Activated naive CD4-positive, alpha-beta T cell treated with anti-CD3 and anti-CD28 coated beads for 36 hours (primary cell): Measurements from ENCODE around the gene ANKRD18A. TPM values are rescaled to one million over a fixed set of nuclear protein-coding genes. Genes with fewer than 3 reads are reported as not detected.

ENCODE experiments used
- CTCF ChIA-PET: fragments of 350-600 bp; sonication (Branson Sonifier 250); formaldehyde crosslinking; loops from one replicate; lab custom pipeline; 2021; ENCODE audit warnings: antibody characterized with exemption; lab: Charles Lee
- DNase-seq: peaks from one replicate; pipeline ENCODE4 v3.0.0-alpha.2; 2020
- H3K27ac Mint-ChIP-seq: one replicate; pipeline ENCODE4 v1.8.0; 2021; ENCODE audit warnings: mild to moderate bottlenecking, mixed read lengths
- H3K27me3 Mint-ChIP-seq: one replicate; pipeline ENCODE4 v1.8.0; 2021; ENCODE audit warnings: low read depth, mixed read lengths
- H3K36me3 Mint-ChIP-seq: one replicate; pipeline ENCODE4 v1.8.0; 2021; ENCODE audit warnings: low read depth, mixed read lengths
- H3K4me1 Mint-ChIP-seq: one replicate; pipeline ENCODE4 v1.8.0; 2021; ENCODE audit warnings: low read depth, mixed read lengths
- H3K4me3 Mint-ChIP-seq: one replicate; pipeline ENCODE4 v1.8.0; 2021; ENCODE audit warnings: mild to moderate bottlenecking, moderate library complexity, mixed read lengths
- H3K9me3 Mint-ChIP-seq: one replicate; pipeline ENCODE4 v1.8.0; 2021; ENCODE audit warnings: mixed read lengths
- intact Hi-C: fragments of 100-400 bp; cut with micrococcal nuclease; formaldehyde crosslinking; loops from one replicate; pipeline ENCODE4 v1.15.1; 2023
- total RNA-seq, 2 experiments: library from RNA; stranded (reverse); gene quantifications; one replicate each; pipeline ENCODE4 v1.2.3, GENCODE V29; 2021

ANKRD18A gene
- total RNA-seq, result 1 to 10 TPM; 6.1 to 8.1 TPM

DNA sequence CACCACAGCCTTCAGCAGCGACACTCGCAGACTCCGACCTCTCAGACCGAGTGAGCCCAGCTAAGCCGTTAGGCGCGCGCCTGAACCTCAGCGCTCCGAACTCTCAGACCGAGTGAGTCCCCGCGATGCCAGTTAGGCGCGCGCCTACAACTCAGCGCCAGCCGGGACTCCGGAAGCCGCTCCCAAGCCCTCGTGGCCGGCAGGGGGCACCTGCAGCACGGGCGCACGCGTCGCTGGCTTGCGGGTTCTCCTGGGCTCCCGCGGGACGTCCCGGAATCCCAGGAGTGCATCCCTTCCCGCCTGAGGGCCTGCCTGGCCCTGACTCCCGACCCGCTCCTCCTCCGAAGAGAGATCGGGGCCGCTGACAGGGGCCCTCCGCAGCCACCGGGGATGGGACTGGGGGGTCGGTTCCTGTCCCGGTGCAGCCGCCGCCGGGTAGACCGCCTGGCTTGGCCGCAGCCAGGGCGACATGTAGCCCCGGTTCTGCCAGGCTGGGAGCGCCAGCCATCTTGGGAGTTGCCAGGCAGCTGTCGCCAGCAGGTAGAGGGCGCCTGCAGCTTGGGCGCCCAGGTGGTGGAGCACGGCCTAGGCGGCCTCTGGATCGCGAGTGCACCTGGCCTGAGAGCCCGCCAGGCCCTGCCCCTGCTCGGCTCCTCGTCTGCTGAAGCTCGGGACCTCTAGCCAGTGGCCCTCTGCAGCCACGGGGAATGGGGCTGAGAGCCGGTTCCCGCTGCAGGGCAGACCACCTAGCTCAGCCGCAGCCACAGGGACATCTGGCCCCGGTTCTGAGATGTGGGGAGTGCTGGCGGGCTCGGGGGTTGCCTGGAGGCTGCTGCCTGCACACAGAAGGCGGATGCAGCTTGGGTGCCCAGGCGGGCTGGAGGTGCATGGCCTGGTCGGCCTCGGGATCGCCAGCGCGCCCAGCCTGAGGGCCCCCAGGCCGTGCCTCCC, at the start of gene ANKRD18A:
Gene ANKRD18A (minus strand): TSS at position 114 of the 951 bp plus-strand sequence. CDS start 311 bp downstream, outside the sequence.
- peaks cover 11% of the 10 kb centered on the region for H3K4me1 Mint-ChIP-seq
- peaks cover 8% of the 10 kb centered on the region for H3K36me3 Mint-ChIP-seq
- peak within 1 kb of the TSS; percentile 90 for H3K27ac Mint-ChIP-seq
- intact Hi-C loops, result loop anchor here (5.0 kb wide), 2 partner anchors 87 to 553 kb away; partner anchors contain the start of gene SHB
- CTCF ChIA-PET, result interaction anchor here (0.6 to 1.6 kb wide), 5 partner anchors 14 to 803 kb away, joined by 3 to 4 read pairs (median 3); no protein-coding TSS in a partner anchor
- H3K4me3 Mint-ChIP-seq, result peak within 1 kb of the TSS; percentile 92
- H3K9me3 Mint-ChIP-seq, result peaks cover 3% of the 10 kb centered on the region
- peak; percentile 87 for DNase-seq
- peaks cover 11% of the 10 kb centered on the region for H3K27me3 Mint-ChIP-seq

DNA sequence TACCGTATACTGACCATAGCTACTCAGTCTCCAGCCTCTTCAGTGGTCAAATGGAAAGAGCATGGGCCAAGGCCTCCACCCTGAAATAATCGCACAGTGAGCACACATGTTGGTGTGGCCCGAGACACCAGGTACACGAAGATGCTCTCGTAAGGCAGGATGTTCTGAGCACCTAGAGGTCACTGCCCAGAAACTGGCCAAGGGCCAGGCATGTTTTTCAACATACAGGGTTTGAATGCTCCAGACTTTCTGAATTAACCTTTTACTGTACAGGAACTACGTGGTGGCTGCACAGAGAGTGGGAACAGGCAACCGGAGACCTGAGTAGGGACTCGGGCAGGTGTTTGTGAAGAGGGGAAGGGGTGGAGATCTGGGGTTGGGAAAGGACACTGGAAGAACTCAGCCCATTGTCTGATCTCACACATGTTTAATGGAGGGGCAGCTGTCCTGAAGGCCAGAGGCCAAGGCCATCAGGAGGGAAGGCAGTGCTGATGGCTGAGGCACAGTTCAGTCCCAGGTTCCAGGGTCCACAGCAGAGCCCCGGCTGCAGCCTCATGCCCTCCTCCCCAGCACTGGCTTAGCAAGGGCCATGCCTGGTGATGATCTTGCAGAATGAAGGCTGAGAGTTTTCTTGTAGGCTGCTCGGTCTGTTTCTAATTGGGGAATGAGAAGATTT, 48.5 kb upstream of the ANKRD18A start:
- CTCF ChIA-PET, result interaction anchor here (0.5 kb wide), 1 partner anchor 25 kb away, joined by 4 read pairs; no protein-coding TSS in a partner anchor
- Mint-ChIP-seq H3K27ac (no peak overlapping the region), H3K36me3 (no peaks in the 10 kb centered on the region), H3K4me3 (no peak overlapping the region), H3K9me3 (peaks cover 2% of the 10 kb centered on the region), H3K4me1 (peaks cover 3% of the 10 kb centered on the region), H3K27me3 (no peaks in the 10 kb centered on the region)
- DNase-seq, result no peak
- intact Hi-C loops, result no loop called here

DNA sequence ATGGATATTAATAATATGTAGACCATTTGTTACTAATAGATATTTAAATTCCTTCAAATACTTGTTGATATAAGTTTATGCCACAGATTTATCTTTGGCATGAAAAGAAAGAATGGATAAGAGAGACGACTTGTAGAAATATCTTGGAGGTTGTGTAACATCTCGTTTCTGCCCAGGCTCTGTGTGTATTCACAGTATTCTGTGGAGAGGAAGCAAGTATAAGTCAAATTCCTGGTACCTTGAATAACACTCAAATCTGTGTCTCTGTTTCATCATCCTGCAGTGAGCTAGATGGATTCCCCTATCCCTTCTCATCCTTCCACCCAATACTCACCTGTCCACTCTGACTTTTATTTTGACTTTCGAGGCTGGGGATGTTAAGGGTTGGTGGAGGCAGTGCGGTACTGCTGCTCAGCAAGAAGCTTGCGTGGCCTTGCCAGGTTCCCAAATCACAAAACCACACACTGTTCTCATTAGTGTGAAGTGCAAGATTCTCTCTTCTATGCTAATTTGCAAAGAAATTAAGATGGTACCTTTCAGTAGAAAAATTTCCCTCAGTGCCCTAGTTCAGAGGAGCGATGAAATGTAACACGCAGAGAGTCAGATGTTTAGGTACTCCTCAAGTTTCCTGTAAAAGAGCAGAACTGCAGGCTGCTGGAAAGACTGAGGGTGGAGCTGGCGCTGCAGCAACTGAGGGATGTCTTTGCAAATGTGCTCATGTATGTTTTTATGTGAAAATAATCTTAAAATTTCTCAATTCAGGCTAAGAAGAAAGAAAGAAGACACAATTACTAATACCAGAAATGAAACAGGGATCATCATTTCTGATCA, 42.6 kb upstream of the ANKRD18A start:
- H3K27ac Mint-ChIP-seq, result no peak overlapping the region
- DNase-seq, result no peak
- H3K9me3 Mint-ChIP-seq, result peaks cover 2% of the 10 kb centered on the region
- no peaks in the 10 kb centered on the region for H3K4me1 Mint-ChIP-seq
- intact Hi-C loops, result no loop called here
- H3K27me3 Mint-ChIP-seq, result peaks cover 9% of the 10 kb centered on the region
- H3K36me3 Mint-ChIP-seq, result no peaks in the 10 kb centered on the region
- no peak overlapping the region for H3K4me3 Mint-ChIP-seq
- CTCF ChIA-PET, result no interaction called here

DNA sequence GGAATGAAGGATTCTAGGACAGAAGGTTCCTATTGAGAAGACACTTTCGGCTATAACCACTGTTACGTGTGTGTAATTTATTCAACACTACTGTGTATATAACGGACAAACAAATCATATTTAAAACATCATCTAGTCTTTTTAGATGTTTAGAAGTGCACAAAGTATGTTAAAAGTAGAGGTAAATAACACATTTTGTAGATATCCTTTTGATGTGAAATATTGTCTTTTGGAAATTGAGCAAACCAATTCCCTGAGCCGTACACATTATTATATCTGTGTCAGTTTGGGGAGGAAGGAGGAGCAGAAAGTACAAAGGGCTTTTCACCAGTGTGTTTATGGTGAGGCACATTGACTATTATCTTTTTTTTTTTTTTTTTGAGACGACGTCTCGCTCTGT, 39.1 kb upstream of the ANKRD18A start:
- H3K9me3 Mint-ChIP-seq, result peaks cover under 1% of the 10 kb centered on the region
- H3K4me1 Mint-ChIP-seq, result no peaks in the 10 kb centered on the region
- no peak overlapping the region for H3K4me3 Mint-ChIP-seq
- CTCF ChIA-PET, result interaction anchor here (1.6 kb wide), 1 partner anchor 13 kb away, joined by 5 read pairs; no protein-coding TSS in a partner anchor
- DNase-seq, result no peak
- H3K27ac Mint-ChIP-seq, result no peak overlapping the region
- intact Hi-C loops, result no loop called here
- no peaks in the 10 kb centered on the region for H3K36me3 Mint-ChIP-seq
- H3K27me3 Mint-ChIP-seq, result peaks cover 20% of the 10 kb centered on the region

DNA sequence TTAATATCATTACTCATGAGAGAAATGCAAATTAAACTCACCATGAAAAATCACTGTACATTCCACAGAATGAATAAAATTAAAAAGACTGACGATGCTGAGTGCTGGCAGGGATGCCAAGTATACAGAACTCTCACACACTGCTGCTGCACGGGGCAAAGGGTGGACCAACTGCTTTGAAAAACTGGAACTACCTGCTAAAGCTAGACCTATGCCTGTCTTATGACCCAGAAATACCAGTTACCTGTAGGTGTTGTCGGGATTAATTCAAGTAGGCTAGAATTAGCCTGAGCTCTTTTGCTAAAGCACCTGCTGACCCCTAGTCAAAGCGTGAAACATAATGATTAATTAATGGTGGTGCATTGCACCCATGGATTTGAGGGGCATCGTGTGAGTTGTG, 36.5 kb upstream of the ANKRD18A start:
- CTCF ChIA-PET, result no interaction called here
- no peaks in the 10 kb centered on the region for H3K4me1 Mint-ChIP-seq
- peaks cover 14% of the 10 kb centered on the region for H3K27me3 Mint-ChIP-seq
- H3K9me3 Mint-ChIP-seq, result no peaks in the 10 kb centered on the region
- DNase-seq, result no peak
- H3K27ac Mint-ChIP-seq, result no peak overlapping the region
- H3K4me3 Mint-ChIP-seq, result no peak overlapping the region
- no peaks in the 10 kb centered on the region for H3K36me3 Mint-ChIP-seq
- intact Hi-C loops, result no loop called here

DNA sequence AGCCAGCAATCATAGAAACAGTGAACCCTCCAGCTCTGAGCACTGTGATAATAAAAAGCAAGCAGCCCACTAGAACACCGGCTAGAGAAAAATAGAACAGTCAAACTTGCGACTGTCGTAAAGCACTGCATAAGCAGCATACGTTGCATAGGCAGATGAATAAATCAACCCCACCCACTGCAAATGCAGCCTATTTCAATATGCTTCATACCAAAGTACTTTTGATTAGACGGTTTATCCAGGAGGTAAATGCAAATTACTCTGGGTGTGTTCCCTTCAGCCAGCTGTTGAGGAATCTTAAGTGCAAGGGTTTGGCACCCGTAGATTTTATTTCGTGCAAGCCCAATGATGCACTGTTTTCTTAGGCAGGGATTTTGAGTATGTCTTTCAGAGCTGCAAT, 32.1 kb upstream of the ANKRD18A start:
- H3K4me3 Mint-ChIP-seq, result no peak overlapping the region
- no peaks in the 10 kb centered on the region for H3K36me3 Mint-ChIP-seq
- no peaks in the 10 kb centered on the region for H3K4me1 Mint-ChIP-seq
- peaks cover 8% of the 10 kb centered on the region for H3K27me3 Mint-ChIP-seq
- DNase-seq, result no peak
- CTCF ChIA-PET, result no interaction called here
- H3K9me3 Mint-ChIP-seq, result no peaks in the 10 kb centered on the region
- H3K27ac Mint-ChIP-seq, result no peak overlapping the region
- intact Hi-C loops, result no loop called here

DNA sequence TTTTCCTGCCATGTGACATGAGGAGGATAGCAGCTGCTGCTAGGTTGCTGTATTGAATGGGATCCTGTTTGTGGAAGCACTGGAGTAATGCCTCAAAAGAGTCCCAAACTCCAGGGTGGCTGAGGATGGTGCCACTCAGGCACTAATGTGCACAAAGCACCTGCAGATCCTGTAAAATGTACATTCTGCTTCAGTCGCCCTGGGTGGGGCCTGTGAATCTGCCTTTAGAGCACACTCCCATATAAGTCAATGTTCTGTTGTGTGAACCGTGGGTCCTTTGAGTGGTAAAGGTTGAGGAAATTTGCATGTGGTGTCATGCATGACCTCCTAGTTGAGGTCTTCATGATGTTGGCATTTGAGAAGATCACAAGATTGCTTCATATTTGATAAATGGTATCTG, 31.6 kb upstream of the ANKRD18A start:
- Mint-ChIP-seq H3K36me3 (no peaks in the 10 kb centered on the region), H3K27me3 (peaks cover 6% of the 10 kb centered on the region), H3K4me1 (no peaks in the 10 kb centered on the region), H3K9me3 (no peaks in the 10 kb centered on the region), H3K4me3 (no peak overlapping the region), H3K27ac (no peak overlapping the region)
- no peak for DNase-seq
- CTCF ChIA-PET, result no interaction called here
- intact Hi-C loops, result no loop called here

DNA sequence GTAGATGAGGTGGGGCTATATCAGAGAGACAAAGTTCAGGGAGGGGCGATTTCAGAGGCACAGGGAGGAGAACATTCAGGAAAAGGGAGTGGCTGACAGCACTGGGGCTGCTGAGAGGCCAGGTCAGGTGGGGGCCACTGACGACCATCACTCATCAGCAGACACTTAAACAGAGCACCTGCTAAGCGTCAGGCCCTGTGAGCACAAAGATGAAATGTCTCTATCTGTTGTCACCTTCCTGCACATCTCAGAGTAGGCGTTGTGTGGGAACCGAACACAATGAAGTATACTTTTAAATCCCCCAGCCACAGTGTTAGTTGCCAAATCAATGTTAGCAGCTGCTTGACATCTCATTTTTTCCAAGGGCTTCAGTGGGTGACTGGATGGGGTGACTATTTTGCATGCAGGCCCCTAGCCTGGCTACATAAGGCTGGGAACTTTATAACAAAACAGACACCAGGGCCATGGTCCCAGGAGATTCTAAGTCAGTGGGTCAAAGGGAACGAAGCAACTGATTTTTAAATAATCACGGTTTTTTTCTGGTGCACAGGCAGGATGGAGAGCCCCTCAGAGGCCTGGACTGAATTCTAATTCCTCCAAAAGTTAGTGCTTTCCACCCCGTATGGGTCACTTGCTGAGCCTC, 31.1 kb upstream of the ANKRD18A start:
- Mint-ChIP-seq H3K36me3 (no peaks in the 10 kb centered on the region), H3K27me3 (peaks cover 5% of the 10 kb centered on the region), H3K27ac (no peak overlapping the region), H3K9me3 (no peaks in the 10 kb centered on the region), H3K4me3 (no peak overlapping the region), H3K4me1 (no peaks in the 10 kb centered on the region)
- CTCF ChIA-PET, result no interaction called here
- no peak for DNase-seq
- intact Hi-C loops, result no loop called here

DNA sequence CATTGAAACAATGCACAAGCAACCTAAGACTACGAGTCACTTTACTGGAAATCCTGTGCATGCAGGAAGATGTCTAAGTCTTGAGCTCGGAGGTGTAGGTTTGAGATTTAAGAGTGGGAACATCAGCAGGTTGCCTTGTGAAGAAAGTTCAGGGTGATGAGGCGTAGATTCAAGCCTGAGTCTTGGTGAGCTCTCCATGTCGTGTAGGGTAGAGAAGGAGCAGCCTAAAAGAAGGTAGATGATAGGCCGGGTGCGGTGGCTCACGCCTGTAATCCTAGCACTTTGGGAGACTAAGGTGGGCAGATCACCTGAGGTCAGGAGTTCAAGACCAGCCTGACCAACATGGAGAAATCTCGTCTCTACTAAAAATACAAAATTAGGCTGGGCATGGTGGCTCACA, 30.2 kb upstream of the ANKRD18A start:
- H3K27ac Mint-ChIP-seq, result no peak overlapping the region
- peaks cover 3% of the 10 kb centered on the region for H3K27me3 Mint-ChIP-seq
- no peaks in the 10 kb centered on the region for H3K9me3 Mint-ChIP-seq
- intact Hi-C loops, result no loop called here
- H3K4me3 Mint-ChIP-seq, result no peak overlapping the region
- no peaks in the 10 kb centered on the region for H3K4me1 Mint-ChIP-seq
- H3K36me3 Mint-ChIP-seq, result no peaks in the 10 kb centered on the region
- CTCF ChIA-PET, result no interaction called here
- DNase-seq, result no peak

DNA sequence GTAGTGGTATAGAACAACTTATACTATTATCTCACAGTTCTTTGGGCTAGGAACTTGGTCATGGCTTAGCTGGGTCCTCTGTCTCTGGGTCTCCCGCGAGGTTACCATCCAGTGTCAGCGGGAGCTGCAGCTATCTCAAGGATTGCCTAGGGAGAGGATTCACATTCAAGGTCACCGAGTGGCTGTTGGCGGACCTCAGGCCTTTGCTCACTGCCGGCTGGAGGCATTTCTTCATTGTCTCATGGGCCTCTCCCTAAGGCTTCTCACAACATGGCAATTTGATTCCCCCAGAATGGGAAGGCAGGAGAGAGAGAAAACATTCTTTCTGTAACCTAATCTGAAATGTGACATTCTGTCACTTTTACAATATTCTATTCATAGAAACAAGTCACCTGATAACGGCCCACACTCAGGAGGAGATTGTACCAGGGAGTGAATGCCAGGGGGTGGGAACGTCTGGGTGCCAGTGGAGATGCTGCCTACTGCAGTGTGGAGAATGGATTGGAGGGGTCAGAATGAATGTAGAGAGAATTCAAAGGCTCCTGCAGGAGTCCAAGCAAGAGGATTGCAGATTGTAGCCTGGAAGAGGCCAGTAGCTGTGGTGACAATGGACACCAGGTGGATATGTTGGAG, 29.5 kb upstream of the ANKRD18A start:
- DNase-seq, result no peak
- Mint-ChIP-seq H3K27ac (no peak overlapping the region), H3K36me3 (no peaks in the 10 kb centered on the region), H3K27me3 (no peaks in the 10 kb centered on the region), H3K4me3 (no peak overlapping the region), H3K9me3 (no peaks in the 10 kb centered on the region), H3K4me1 (no peaks in the 10 kb centered on the region)
- intact Hi-C loops, result no loop called here
- CTCF ChIA-PET, result no interaction called here

DNA sequence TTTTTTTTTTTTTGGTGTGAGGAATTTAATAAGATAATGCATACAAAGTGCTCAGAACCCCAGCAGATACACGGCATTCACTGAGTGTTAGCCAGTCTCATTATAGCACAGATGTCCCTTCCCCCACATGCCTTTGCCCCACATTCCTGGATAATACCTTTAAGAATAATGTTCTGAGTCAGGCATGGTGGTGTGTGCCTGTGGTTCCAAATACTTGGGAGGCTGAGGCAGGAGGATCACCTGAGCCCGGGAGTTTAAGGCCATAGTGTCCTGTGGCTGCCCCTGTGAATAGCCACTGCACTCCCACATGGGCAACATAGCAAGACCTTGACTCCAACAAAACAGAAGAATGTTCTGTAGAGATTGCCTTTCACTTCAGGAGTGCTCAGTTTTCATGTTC, 24.2 kb upstream of the ANKRD18A start:
- no peaks in the 10 kb centered on the region for H3K9me3 Mint-ChIP-seq
- intact Hi-C loops, result no loop called here
- no peak overlapping the region for H3K4me3 Mint-ChIP-seq
- H3K36me3 Mint-ChIP-seq, result no peaks in the 10 kb centered on the region
- CTCF ChIA-PET, result no interaction called here
- H3K27me3 Mint-ChIP-seq, result peaks cover 2% of the 10 kb centered on the region
- no peaks in the 10 kb centered on the region for H3K4me1 Mint-ChIP-seq
- DNase-seq, result no peak
- no peak overlapping the region for H3K27ac Mint-ChIP-seq
